HG02981 (cell line): ENCODE measurements around the gene FXYD6.

Experiments used
- ATAC-seq: cut with Tn5 transposase; IDR thresholded peaks from one replicate; pipeline ENCODE4 v1.9.1; 2021; ENCODE audit warnings: mild to moderate bottlenecking, moderate library complexity; ENCODE audit not compliant: unreplicated experiment

FXYD6 gene

DNA sequence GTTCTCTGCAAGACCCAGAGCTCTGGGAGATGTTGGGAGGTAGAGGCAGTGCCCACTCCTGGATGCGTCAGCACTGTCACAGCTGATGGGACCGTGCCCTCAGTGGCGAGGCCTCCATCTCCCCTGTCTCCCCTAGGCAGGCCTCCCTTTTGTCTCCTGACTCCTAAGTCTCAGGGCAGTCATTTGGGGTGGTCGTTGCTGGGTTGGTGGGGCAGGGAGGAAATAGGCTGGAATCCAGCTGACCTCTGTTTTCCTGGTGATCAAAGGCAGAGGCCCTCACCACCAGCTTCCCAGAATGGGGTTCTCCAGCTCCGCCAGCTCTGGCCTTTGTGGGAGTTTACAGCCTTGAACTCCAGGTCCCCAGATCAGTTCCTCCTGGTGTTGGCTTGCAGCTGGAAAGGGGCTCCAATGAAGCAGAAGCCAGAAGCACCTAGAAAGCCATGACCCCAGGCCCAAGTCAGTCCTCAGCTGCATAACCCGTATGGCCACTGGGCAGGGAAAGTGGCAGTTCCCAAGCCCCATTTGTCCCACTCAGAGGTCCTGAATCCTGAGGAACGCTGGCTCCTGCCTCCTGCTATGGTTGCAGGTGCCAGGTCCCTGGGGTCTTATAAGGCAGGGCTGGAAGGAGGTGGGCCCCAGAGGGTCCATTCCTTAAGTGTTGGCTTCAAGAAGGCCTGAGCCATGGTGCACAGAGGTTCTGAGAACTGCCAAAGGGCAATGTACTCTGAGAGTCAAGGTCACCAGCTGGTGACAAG lies 44.6 kb downstream of the FXYD6 start:
- no peak for ATAC-seq

DNA sequence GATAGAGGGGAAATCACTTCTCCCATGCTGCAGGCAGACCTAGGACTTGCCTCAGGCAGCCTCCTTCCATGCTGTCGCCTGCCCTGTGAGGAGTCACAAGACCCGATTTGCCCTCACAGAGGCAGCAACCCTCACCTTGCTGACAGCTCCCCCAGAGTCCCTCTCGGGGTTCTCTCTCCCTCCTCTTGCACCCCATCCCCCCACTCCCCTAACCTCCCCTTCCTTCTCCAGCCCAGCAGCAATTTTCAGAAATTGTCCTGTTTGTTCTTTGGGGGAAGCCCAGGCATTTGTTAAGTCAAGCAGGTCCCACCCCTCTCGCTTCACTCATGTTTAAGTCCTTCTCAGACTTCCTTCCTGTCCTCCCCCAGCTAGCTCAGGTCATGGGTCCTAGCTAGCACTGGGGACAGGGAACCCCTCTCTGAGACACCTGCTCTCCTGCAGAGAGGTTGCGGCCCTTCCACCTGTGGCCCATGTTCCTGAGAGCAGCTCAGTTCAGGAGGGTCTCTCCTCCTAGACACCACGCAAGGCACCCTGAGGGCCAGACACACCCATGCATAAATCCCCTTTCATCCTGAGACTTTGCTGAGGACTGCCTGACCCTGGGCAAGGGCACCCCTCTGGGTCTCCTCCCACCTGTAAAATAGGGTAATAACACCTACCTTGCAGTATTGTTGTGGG lies 45.6 kb downstream of the FXYD6 start:
- no peak for ATAC-seq

DNA sequence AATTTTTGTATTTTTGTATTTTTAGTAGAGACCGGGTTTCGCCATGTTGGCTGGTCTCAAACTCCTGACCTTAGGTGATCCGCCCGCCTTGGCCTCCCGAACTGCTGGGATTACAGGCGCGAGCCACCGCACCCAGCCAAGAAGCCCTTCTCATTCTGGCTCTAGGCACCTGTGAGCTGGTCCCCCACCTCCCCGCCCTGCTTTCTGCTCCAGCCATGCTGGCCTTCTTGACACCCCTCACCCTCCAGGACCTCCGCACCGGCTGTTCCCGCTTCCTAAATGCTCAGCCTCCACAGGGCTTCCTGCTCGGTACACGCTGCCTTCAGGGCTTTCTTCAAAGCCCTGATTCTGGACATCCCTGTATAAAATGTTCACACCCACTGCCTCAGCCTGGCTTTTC lies 46.4 kb downstream of the FXYD6 start:
- ATAC-seq: no peak

DNA sequence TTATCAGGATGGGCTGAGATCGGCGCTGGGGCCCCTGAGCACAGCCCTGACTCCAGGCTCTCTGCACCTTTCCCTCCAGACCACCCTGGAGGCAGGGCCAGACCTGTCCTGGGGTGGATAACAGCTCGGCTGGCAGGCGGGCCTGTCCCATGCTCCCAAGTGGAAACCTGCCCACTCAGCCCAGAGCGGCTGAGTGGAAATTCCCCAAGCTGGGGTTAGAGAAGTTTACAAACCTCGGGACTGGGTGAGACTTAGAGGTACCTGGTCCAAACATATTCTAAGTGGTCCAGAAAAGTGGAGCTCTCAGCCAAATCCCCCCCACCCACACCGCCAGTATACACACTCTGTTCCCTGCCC lies 47.1 kb downstream of the FXYD6 start:
- ATAC-seq: no peak

DNA sequence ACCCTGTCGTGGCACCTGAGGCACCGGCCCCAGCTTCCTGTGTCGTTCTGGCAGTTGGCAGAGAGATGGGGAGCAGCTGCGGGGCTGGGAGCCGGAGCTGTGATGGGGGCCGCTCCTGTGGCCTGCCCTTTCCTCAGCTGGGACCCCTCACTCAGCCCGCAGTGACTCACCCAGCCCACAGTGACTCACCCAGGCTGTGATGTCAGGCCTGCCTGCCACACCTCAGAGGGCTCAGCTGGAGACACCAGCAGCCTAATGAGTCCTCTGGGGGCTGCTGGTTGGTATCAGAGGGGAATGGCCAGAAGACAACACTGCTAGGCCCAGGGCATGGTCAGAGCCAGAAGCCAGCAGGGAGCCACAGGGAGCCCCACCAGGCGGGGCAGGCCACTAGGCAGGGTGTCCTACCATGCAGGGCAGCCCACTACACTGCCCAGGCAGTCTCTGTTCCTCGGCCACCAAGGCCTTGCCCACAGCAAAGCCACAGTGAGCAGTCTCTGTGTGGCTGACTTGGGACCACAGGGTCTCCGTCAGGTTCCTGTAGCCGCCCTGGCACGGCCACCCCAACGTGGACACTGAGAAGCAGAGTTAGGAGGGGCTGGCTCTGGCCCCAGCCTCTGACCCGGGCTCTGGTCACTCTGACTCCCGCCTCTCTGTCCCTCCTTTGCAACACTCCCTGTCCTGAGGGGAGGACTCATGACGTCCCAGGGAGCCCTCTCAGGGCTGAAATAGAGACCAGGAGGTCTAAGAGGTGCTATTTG lies 47.7 kb downstream of the FXYD6 start:
- peak; percentile 59 for ATAC-seq

DNA sequence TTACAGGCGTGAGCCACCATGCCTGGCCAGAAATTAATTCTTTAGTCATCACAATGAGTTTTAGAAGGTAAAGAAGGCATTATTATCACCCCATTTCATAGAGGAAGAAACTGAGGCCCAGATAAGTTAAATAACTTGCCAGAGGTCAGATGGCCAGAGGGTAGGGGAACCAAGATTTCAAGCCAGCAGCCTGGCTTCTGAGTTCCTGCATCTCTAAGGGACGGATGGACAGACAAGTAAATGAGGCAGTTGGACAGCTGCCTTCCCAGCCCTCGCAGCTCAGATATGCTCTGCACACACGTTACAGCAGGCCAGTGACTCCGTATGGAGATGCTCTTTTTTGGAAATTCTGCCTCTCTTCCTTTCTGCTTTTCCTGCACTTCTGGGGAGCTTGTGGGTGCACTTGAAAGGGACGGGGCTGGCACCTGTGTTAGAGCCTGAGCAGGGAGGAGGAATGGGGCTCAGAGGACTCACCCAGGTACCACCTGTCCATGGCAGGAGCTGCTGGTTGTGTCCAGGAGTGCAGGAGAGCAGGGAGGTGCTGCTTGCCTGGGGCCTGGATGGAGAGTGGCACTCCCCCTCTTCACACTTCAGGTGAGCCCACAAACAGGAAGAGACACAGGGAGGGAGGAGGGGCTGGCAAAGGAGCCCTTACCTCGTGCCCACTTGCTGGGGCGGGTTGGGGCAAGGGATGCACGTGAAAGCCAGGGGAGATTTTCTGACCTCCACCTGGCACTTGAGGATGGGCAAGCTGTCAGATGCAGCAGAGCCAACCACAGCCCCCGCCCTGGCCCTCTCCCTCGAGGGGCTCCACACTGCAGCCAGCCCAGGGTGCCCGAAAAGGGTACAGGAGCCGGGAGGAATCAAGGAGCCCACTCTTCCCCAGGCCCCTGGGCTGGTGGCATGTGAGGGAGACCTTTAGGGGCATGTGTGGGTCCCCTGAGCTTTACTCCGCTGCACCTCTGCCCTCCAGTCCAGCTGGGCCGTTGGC lies 48.6 kb downstream of the FXYD6 start:
- no peak for ATAC-seq

DNA sequence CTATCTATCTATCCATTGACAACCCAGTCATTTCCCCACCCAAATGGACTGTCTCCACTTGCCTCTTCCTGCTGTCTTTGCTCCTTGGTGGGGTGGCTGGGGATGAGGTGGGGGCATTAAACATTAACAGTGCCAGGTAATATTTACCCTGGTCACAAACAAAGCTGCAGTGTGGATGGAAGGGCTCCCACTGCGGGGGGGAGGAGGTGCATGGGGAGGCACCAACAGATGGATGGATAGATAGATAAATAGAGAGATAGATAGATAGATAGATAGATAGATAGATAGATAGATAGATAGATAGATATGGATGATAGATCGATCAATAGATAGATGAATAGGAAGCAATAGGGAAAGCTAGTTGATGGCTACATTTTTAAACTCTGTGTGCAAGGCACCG lies 49.6 kb downstream of the FXYD6 start:
- no peak for ATAC-seq

DNA sequence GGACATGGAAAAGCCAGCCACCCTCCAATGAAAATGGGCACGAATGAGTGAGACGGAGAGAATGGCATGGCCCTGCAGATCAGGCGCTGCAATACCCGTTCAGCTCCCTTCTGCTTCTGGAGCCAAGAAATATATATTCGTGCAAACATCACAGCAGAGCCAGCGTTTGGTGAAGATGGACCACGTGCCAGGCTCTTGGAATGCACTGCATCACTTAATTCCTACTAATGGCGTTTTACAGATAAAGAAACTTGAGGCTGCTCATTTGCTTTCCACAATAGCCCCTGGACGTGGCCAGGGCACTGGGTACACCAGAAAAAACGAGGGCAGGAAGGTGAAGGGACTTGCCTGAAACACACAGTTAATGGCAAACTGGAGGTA lies 50.3 kb downstream of the FXYD6 start:
- ATAC-seq: no peak

DNA sequence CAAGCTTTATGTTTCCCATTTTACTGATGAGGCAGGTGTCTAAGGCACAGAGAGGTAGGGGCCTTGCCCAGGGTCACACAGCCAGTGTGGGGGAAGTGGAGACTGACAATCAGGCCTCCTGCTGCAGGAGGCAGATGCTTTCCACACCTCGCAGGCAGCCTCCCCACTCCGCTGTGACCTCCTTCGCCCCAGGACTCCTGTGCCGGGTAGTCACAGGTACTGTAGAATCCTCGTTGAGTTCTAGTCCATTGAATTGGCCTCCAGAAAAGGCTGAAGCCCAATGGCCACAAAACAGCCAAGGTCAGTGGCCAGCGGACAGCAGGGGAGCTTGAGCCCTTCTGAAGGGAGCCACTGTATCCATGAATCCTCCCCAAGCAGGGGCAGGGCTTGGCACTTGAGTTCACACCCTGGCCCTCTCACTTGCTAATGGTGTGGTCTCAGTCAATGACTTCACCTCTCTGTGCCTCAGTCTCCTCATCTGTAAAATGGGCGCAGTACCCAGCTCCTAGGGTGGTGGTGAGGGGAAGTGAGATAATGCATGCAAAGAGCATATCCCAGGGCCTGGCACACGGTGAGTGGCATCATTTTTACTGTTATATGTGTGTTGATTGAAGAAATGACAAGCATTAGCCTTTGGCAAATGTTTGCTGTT lies 50.8 kb downstream of the FXYD6 start:
- no peak for ATAC-seq

DNA sequence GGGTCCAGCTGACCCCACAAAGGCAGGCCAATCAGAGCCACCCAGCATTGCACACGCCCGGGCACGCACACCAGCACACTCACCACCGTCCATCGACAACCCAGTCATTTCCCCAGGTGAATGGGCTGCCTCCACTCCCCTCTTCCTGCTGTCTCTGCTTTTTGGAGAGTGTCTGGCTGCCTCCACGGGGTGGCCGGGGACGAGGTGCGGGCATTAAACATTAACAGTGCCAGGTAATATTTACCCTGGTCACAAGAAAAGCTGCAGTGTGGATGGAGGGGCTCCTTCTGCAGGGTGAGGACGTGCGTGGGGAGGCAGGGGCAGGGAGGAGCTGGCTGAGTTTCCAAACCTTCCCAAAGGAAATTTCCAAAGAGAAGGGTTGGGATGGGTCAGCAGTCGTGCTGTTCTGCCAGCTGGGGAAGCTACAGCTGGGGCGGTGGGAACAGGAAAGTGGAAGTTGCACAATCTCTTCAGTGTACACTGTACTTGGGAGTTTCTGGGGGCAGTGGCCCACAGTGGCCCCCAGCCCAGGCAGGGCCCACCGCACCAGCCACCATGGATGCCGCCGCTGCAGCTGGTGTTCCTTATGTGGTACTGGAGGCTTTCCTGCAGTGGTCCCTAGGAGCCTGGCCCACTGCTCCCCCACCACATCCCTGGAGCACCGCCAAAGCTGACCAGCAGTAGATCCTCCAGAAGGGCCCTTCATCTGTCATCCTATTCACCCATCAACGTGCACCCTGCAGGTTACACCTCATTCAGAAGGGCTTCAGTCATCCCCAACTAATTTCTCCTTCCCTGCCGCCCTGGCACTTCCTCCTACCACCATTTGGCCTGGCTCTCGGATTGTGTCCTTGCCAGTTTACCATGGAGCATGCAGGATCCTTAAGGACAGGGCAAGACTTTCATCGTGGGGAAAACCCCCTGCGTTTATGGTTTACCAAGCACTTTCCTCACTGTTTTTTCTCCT lies 51.6 kb downstream of the FXYD6 start, which contains the start of gene FXYD2:
Gene FXYD2 (minus strand): TSS at position 174 of the 967 bp plus-strand sequence. CDS start 66 bp downstream, at position 108.
- ATAC-seq: no peak

DNA sequence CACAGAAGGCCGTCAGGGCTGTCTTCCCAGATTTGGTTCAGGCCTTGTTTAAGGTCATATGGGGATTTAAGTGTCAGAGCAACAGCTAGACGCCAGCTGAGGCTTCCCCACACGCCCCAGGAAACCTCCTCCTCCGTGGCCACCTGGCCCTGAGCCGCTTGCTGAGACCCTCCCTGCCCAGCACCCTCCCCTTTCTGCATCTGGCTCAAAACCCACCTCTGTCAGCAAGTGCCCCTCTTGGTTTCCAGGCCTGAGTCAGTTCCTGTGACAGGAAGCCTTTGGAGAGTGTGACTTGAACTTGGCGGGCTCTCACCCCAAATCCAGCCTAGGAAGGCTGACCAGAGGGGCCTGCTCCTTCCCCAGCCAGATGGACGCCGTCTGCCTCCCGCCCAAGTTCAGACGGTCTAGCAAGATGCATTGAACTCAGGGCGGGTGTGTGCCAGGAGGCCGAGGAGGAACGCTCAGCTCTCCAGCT lies 52.5 kb downstream of the FXYD6 start:
- no peak for ATAC-seq

DNA sequence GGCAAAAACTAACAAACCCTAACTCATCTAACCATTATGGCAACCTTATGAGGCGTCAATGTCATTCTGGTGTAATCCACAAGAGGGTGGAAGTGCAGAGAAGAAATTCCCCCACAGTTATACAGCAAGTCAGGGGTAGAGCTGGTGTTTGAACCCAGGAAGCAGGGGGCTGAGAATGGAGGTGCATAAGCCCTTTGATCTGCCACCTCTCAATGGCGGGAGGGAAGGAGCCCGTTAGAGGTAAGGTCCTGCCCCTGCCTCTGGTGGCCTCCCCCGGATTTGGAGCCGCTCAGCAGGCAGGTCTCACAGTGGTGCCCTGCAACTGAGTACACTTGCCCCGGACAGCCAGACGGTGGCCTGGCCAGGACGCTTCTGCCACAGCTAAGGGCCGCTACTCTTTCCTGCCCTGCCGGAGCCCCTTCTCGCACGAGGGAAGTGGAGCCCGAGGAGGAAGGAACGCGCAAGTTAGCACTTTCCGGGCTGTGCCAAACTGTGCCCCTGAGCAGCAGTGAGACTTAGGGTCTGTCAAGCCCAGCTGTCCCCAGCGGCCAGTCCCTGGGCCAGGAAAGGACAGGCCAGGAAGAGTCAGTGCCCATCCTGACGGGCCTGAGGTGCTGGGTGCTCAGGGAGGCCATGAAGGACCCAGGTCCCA lies 53.0 kb downstream of the FXYD6 start:
- no peak for ATAC-seq

DNA sequence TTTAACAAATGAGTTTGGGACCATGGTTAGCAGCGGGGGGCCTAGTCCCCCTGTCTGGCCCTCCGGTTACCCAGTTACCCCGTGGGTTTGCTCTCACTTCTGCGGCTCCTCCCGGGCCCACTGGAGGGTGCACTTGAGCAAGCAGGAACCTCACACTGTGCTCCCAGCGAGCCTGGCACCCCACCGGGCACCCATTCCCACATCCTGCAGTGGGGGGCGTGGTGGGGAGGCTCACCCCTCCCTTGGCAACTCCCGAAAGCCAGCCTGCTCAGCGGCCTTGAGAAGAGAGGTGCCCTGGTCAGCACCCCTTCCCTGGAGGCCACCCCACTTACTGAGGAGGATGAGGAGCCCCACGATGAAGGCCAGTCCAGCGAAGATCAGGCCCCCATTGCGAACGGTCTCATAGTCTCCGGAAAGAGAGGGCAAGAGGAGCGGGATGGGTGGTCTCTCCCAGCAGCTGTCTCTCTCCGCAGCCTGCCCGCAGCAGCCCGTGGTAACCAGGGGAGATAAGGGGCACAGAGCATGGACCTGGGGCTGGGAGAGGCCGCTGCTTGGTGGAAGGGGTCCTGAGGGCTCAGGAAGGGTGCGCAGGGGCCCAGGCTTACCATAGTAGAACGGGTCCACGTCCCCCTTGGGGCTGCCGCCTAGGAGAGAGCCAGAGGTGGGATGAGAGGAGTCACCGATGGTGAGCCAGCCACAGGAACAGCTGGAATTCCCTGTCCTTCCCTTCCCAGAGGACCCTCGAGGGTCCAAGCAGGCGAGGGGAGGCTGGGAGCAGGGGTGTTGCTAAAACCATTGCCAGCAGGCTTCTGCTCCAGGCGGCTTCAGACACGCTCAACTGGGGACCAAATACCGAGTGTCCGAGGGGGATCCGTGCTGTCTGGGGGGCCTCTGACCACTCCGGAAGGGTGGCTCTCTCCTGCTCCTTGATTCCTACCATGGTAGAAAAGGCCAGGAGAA lies 54.1 kb downstream of the FXYD6 start:
- ATAC-seq: no peak

DNA sequence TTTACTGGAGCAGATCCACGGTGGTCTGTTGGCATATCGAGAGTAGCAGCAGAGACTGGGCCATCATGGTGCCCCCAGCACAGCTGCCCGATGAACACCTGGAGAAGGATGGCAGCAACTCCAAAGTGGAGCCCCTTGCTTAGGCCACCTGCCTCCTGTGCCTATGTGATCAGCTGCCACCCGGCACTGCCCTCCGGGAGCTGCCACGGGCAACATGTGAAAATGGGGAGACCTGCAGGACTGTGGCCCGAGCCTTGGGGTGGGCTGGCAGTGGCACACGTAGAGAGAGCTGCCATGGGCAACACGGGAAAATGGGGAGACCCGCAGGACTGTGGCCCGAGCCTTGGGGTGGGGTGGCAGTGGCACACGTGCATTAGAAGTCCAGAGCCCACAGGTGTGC lies 55.0 kb downstream of the FXYD6 start:
- no peak for ATAC-seq

DNA sequence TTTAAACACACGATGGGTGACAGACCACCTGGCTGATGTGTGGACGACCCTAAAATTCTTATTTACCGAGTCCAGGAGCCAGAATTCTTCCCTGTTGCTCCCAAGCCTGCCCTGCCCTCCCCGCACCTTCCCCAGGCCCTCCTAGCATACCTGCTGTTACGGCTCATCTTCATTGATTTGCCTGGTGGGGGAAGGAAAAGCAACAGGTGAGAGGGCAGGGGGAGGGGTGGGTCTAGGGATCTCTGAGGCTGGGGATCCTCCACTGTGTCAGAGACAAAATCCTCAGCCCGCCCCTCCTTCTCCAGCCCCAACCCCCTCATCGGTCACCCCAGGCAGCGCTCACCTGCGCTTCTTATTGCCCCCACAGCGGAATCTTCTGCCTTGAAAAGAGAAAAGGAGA lies 55.9 kb downstream of the FXYD6 start:
- ATAC-seq: no peak

DNA sequence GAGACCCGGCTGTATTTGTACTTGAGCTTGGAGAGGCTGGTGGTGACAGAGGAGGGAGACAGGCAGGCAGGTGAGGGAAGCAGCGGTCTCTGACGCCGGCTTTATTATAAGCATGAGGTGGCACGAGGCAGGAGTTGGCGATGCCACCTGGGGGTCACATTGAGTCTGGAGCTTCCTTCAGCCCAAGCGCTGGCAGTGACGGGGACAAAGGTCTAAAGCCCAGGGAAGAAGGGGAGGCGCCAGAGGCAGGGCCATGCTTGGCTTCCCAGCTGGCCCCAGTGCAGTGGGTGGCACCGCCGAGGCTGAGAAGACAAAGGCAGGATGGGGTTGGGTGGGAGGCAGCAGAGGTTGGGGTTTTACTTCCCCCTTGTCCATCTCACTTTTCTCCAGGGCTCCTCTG lies 56.4 kb downstream of the FXYD6 start:
- ATAC-seq: no peak
